GM19438 (cell line): ENCODE results near the gene PPP1R3D.
A peak's percentile ranks its signal among the peaks of the same experiment; 100 is the strongest.
"Not testable (repeated sequence)": the region's sequence is repeated elsewhere in the genome, so short reads cannot be mapped to it uniquely, and the experiment has no call there.

Source experiments
- ATAC-seq: cut with Tn5 transposase; IDR thresholded peaks from one replicate; pipeline ENCODE4 v1.9.1; 2021; ENCODE audit warnings: low read depth; ENCODE audit not compliant: unreplicated experiment

PPP1R3D gene

GRCh38 chr20:59940129-59940955, at the start of gene PPP1R3D, which contains the start of gene FAM217B:
Gene PPP1R3D, minus strand, starts transcription at chr20:59940305. Its CDS starts 374 bp downstream, at chr20:59939931.
Gene FAM217B, plus strand, starts transcription at chr20:59940389. Its CDS starts 3,555 bp downstream, at chr20:59943944.
- peak; percentile 95 for ATAC-seq

- no peak for ATAC-seq
Measured at GRCh38 chr20:59988141-59988540, 48.0 kb upstream of the PPP1R3D start.

GRCh38 chr20:59987135-59987534, 47.0 kb upstream of the PPP1R3D start:
- no peak for ATAC-seq

GRCh38 chr20:59985864-59986263, 45.8 kb upstream of the PPP1R3D start:
- no peak for ATAC-seq

- no peak for ATAC-seq
Measured at GRCh38 chr20:59985164-59985563, 45.1 kb upstream of the PPP1R3D start.

- no peak for ATAC-seq
Measured at GRCh38 chr20:59984541-59984940, 44.4 kb upstream of the PPP1R3D start.

GRCh38 chr20:59983076-59983475, 43.0 kb upstream of the PPP1R3D start:
- no peak for ATAC-seq

GRCh38 chr20:59977086-59977485, 37.0 kb upstream of the PPP1R3D start:
- no peak for ATAC-seq

GRCh38 chr20:59976156-59976782, 36.2 kb upstream of the PPP1R3D start:
- ATAC-seq = no peak

- ATAC-seq = no peak
Measured at GRCh38 chr20:59972037-59972801, 32.1 kb upstream of the PPP1R3D start.

GRCh38 chr20:59971428-59971827, 31.3 kb upstream of the PPP1R3D start:
- ATAC-seq = no peak

- no peak for ATAC-seq
Measured at GRCh38 chr20:59966428-59966827, 26.3 kb upstream of the PPP1R3D start.

GRCh38 chr20:59962155-59962554, 22.1 kb upstream of the PPP1R3D start:
- no peak for ATAC-seq

- no peak for ATAC-seq
Measured at GRCh38 chr20:59961423-59961822, 21.3 kb upstream of the PPP1R3D start.

- ATAC-seq = no peak
Measured at GRCh38 chr20:59958626-59959025, 18.5 kb upstream of the PPP1R3D start.

- no peak for ATAC-seq
Measured at GRCh38 chr20:59958123-59958522, 18.0 kb upstream of the PPP1R3D start, which contains the start of gene CDH26. Gene CDH26, plus strand, starts transcription at chr20:59958423. Its CDS starts 304 bp downstream, at chr20:59958727.

GRCh38 chr20:59957568-59957967, 17.5 kb upstream of the PPP1R3D start:
- ATAC-seq = not testable (repeated sequence)

GRCh38 chr20:59955131-59955796, 15.2 kb upstream of the PPP1R3D start:
- no peak for ATAC-seq

- no peak for ATAC-seq
Measured at GRCh38 chr20:59954718-59955117, 14.6 kb upstream of the PPP1R3D start.

GRCh38 chr20:59949911-59950310, 9.8 kb upstream of the PPP1R3D start:
- no peak for ATAC-seq
